ENCODE measurements around the gene SMARCAL1. TPM values are rescaled to one million over a fixed set of nuclear protein-coding genes. Genes with fewer than 3 reads are reported as not detected.

SMARCAL1 gene
- total RNA-seq, 1 experiment from 2014 or later, result 22.1 TPM

GRCh38 chr2:216388046-216388884, 24.0 kb upstream of the SMARCAL1 start:
- intact Hi-C loops (cut with micrococcal nuclease), result loop anchor here (2.0 kb wide), 1 partner anchor 15 kb away; the partner anchor contains the start of gene MARCHF4
- POLR2A ChIA-PET, result no interaction called here
- Mint-ChIP-seq H3K36me3 (ENCODE audit: insufficient read depth, unreplicated experiment) (no peaks in the 10 kb centered on the region), H3K9me3 (ENCODE audit: unreplicated experiment) (no peaks in the 10 kb centered on the region), H3K27ac (ENCODE audit: low read depth, unreplicated experiment) (no peak overlapping the region), H3K27me3 (ENCODE audit: insufficient read depth, unreplicated experiment) (peaks cover 11% of the 10 kb centered on the region), H3K4me3 (ENCODE audit: unreplicated experiment) (no peak overlapping the region), H3K4me1 (ENCODE audit: insufficient read depth, unreplicated experiment) (no peaks in the 10 kb centered on the region)
- BruUV-seq (replicated peaks), result no TSS peak
- CTCF ChIA-PET, result interaction anchor here (0.9 kb wide), 1 partner anchor 9 kb away, joined by 3 read pairs; no protein-coding TSS in a partner anchor
- no peak for TF ChIP-seq CTCF (IDR thresholded peaks at IDR 0.05; ENCODE audit: unreplicated experiment)
- no peak for DNase-seq (ENCODE audit: unreplicated experiment)

GRCh38 chr2:216389570-216389969, 22.7 kb upstream of the SMARCAL1 start:
- no peaks in the 10 kb centered on the region for H3K4me1 Mint-ChIP-seq (ENCODE audit: insufficient read depth, unreplicated experiment)
- ChIA-PET POLR2A (interaction anchor here (0.7 kb wide), 1 partner anchor 355 kb away, joined by 4 read pairs; no protein-coding TSS in a partner anchor), CTCF (interaction anchor here (0.6 kb wide), 3 partner anchors 26 to 75 kb away, joined by 4 to 6 read pairs (median 4); no protein-coding TSS in a partner anchor)
- BruUV-seq (replicated peaks), result no TSS peak
- H3K36me3 Mint-ChIP-seq (ENCODE audit: insufficient read depth, unreplicated experiment), result no peaks in the 10 kb centered on the region
- H3K4me3 Mint-ChIP-seq (ENCODE audit: unreplicated experiment), result no peak overlapping the region
- H3K27ac Mint-ChIP-seq (ENCODE audit: low read depth, unreplicated experiment), result no peak overlapping the region
- no peak for TF ChIP-seq CTCF (IDR thresholded peaks at IDR 0.05; ENCODE audit: unreplicated experiment)
- peaks cover 11% of the 10 kb centered on the region for H3K27me3 Mint-ChIP-seq (ENCODE audit: insufficient read depth, unreplicated experiment)
- H3K9me3 Mint-ChIP-seq (ENCODE audit: unreplicated experiment), result no peaks in the 10 kb centered on the region
- DNase-seq (ENCODE audit: unreplicated experiment), result no peak
- intact Hi-C loops (cut with micrococcal nuclease), result loop anchor here (2.0 kb wide), 1 partner anchor 17 kb away; the partner anchor contains the start of gene MARCHF4

- POLR2A ChIA-PET, result no interaction called here
- Mint-ChIP-seq H3K27me3 (ENCODE audit: insufficient read depth, unreplicated experiment) (peaks cover 11% of the 10 kb centered on the region), H3K27ac (ENCODE audit: low read depth, unreplicated experiment) (no peak overlapping the region), H3K4me3 (ENCODE audit: unreplicated experiment) (no peak overlapping the region), H3K36me3 (ENCODE audit: insufficient read depth, unreplicated experiment) (no peaks in the 10 kb centered on the region), H3K9me3 (ENCODE audit: unreplicated experiment) (no peaks in the 10 kb centered on the region), H3K4me1 (ENCODE audit: insufficient read depth, unreplicated experiment) (no peaks in the 10 kb centered on the region)
- CTCF ChIA-PET, result no interaction called here
- BruUV-seq (replicated peaks), result no TSS peak
- intact Hi-C loops (cut with micrococcal nuclease), result no loop called here
- DNase-seq (ENCODE audit: unreplicated experiment), result peak; percentile 67
- TF ChIP-seq CTCF (IDR thresholded peaks at IDR 0.05; ENCODE audit: unreplicated experiment), result no peak
Observed at GRCh38 chr2:216391401-216391800, 20.9 kb upstream of the SMARCAL1 start.

GRCh38 chr2:216392018-216392562, 20.2 kb upstream of the SMARCAL1 start:
- no peak overlapping the region for H3K4me3 Mint-ChIP-seq (ENCODE audit: unreplicated experiment)
- TF ChIP-seq CTCF (IDR thresholded peaks at IDR 0.05; ENCODE audit: unreplicated experiment), result no peak
- no peak overlapping the region for H3K27ac Mint-ChIP-seq (ENCODE audit: low read depth, unreplicated experiment)
- no peaks in the 10 kb centered on the region for H3K9me3 Mint-ChIP-seq (ENCODE audit: unreplicated experiment)
- BruUV-seq (replicated peaks), result no TSS peak
- intact Hi-C loops (cut with micrococcal nuclease), result no loop called here
- H3K4me1 Mint-ChIP-seq (ENCODE audit: insufficient read depth, unreplicated experiment), result no peaks in the 10 kb centered on the region
- POLR2A ChIA-PET, result no interaction called here
- no peak for DNase-seq (ENCODE audit: unreplicated experiment)
- H3K27me3 Mint-ChIP-seq (ENCODE audit: insufficient read depth, unreplicated experiment), result peaks cover 11% of the 10 kb centered on the region
- CTCF ChIA-PET, result no interaction called here
- H3K36me3 Mint-ChIP-seq (ENCODE audit: insufficient read depth, unreplicated experiment), result no peaks in the 10 kb centered on the region

Data from MCF 10A (cell line).